ENCODE results near the gene SERPINA12.

DNA sequence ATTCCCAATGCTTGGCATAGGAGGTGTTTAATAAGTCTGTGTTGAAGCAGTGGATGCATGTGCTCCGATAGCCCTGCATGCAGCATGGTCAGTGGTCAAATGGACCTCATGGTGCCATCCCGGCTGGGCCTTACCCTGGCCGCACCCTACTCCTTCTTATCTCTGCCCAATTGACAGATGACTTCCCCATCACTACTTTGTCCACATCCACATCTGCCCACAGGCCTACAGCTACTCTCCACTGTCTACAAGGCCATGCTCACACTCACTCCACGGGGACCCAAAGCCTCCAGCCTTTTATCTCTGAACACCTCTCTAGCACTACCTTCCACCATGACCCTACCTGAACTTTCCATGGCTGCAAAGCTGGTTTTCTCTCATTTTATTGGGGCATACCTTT lies 68.1 kb downstream of the SERPINA12 start:
- TF ChIP-seq ELF3 (CRISPR knock-in tag; IDR thresholded peaks at IDR 0.05) (no peak), SIN3A (IDR thresholded peaks at IDR 0.05; ENCODE audit: borderline replicate concordance, low read depth, low read length) (no peak), CEBPB (IDR thresholded peaks at IDR 0.05; ENCODE audit: borderline replicate concordance, low read depth, low read length) (no peak), NFE2 (CRISPR knock-in tag; IDR thresholded peaks at IDR 0.05) (no peak), ARNTL (CRISPR knock-in tag; IDR thresholded peaks at IDR 0.05) (no peak), ZNF3 (CRISPR knock-in tag; IDR thresholded peaks at IDR 0.05) (no peak), ZNF883 (CRISPR knock-in tag; IDR thresholded peaks at IDR 0.05; ENCODE audit: not compliant biosample characterization) (no peak), ZFP1 (CRISPR knock-in tag; IDR thresholded peaks at IDR 0.05) (no peak), MAFF (IDR thresholded peaks at IDR 0.05; ENCODE audit: low read depth, low read length) (no peak), POLR2A (IDR thresholded peaks at IDR 0.05; ENCODE audit: insufficient read depth in 1 of 2, low read depth in 2 of 2, low read length in 2 of 2) (no peak; a peak in 1 of 4 replicates), ZNF260 (CRISPR knock-in tag; IDR thresholded peaks at IDR 0.05; ENCODE audit: borderline replicate concordance, low read depth) (no peak), MXI1 (IDR thresholded peaks at IDR 0.05; ENCODE audit: borderline replicate concordance, low read depth, low read length) (no peak)
- TF ChIP-seq, protein P1, sequence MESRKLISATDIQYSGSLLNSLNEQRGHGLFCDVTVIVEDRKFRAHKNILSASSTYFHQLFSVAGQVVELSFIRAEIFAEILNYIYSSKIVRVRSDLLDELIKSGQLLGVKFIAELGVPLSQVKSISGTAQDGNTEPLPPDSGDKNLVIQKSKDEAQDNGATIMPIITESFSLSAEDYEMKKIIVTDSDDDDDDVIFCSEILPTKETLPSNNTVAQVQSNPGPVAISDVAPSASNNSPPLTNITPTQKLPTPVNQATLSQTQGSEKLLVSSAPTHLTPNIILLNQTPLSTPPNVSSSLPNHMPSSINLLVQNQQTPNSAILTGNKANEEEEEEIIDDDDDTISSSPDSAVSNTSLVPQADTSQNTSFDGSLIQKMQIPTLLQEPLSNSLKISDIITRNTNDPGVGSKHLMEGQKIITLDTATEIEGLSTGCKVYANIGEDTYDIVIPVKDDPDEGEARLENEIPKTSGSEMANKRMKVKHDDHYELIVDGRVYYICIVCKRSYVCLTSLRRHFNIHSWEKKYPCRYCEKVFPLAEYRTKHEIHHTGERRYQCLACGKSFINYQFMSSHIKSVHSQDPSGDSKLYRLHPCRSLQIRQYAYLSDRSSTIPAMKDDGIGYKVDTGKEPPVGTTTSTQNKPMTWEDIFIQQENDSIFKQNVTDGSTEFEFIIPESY (CRISPR knock-in tag; IDR thresholded peaks at IDR 0.05): no peak
- TF ChIP-seq, protein P2, sequence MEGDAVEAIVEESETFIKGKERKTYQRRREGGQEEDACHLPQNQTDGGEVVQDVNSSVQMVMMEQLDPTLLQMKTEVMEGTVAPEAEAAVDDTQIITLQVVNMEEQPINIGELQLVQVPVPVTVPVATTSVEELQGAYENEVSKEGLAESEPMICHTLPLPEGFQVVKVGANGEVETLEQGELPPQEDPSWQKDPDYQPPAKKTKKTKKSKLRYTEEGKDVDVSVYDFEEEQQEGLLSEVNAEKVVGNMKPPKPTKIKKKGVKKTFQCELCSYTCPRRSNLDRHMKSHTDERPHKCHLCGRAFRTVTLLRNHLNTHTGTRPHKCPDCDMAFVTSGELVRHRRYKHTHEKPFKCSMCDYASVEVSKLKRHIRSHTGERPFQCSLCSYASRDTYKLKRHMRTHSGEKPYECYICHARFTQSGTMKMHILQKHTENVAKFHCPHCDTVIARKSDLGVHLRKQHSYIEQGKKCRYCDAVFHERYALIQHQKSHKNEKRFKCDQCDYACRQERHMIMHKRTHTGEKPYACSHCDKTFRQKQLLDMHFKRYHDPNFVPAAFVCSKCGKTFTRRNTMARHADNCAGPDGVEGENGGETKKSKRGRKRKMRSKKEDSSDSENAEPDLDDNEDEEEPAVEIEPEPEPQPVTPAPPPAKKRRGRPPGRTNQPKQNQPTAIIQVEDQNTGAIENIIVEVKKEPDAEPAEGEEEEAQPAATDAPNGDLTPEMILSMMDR (CRISPR knock-in tag; IDR thresholded peaks at IDR 0.05): no peak

Measured in HepG2 (cell line).